Measurements from ENCODE around the gene FBXO22. TPM values are rescaled to one million over a fixed set of nuclear protein-coding genes. Genes with fewer than 3 reads are reported as not detected.

FBXO22 gene
- total RNA-seq, 1 donor from 2014 or later = 25.1 TPM

GRCh38 chr15:75918135-75918534 is 14.5 kb downstream of the FBXO22 start:
- no peak for DNase-seq (ENCODE audit: low read depth)

GRCh38 chr15:75920079-75920478 is 16.4 kb downstream of the FBXO22 start:
- peak; percentile 82 for DNase-seq (ENCODE audit: low read depth)

- DNase-seq (ENCODE audit: low read depth) = peak; percentile 60
Measured at GRCh38 chr15:75921732-75922703, 18.3 kb downstream of the FBXO22 start.

GRCh38 chr15:75923756-75924155 is 20.1 kb downstream of the FBXO22 start:
- no peak for DNase-seq (ENCODE audit: low read depth)

- no peak for DNase-seq (ENCODE audit: low read depth)
Measured at GRCh38 chr15:75924576-75924975, 20.9 kb downstream of the FBXO22 start.

GRCh38 chr15:75925440-75925839 is 21.8 kb downstream of the FBXO22 start:
- DNase-seq (ENCODE audit: low read depth) = no peak

GRCh38 chr15:75926931-75927330 is 23.3 kb downstream of the FBXO22 start:
- no peak for DNase-seq (ENCODE audit: low read depth)

- no peak for DNase-seq (ENCODE audit: low read depth)
Measured at GRCh38 chr15:75927601-75928000, 23.9 kb downstream of the FBXO22 start.

GRCh38 chr15:75928680-75929608 is 25.3 kb downstream of the FBXO22 start:
- DNase-seq (ENCODE audit: low read depth) = peak; percentile 38

- no peak for DNase-seq (ENCODE audit: low read depth)
Measured at GRCh38 chr15:75929799-75930565, 26.3 kb downstream of the FBXO22 start.

- no peak for DNase-seq (ENCODE audit: low read depth)
Measured at GRCh38 chr15:75930866-75931265, 27.2 kb downstream of the FBXO22 start.

GRCh38 chr15:75942464-75942863 is 38.8 kb downstream of the FBXO22 start:
- no peak for DNase-seq (ENCODE audit: low read depth)

- no peak for DNase-seq (ENCODE audit: low read depth)
Measured at GRCh38 chr15:75943246-75943645, 39.6 kb downstream of the FBXO22 start.

GRCh38 chr15:75943713-75944215 is 40.1 kb downstream of the FBXO22 start:
- DNase-seq (ENCODE audit: low read depth) = no peak

GRCh38 chr15:75945953-75946352 is 42.3 kb downstream of the FBXO22 start:
- no peak for DNase-seq (ENCODE audit: low read depth)

GRCh38 chr15:75947092-75947491 is 43.4 kb downstream of the FBXO22 start:
- peak; percentile 20 for DNase-seq (ENCODE audit: low read depth)

- DNase-seq (ENCODE audit: low read depth) = no peak
Measured at GRCh38 chr15:75948761-75949296, 45.2 kb downstream of the FBXO22 start.

- DNase-seq (ENCODE audit: low read depth) = no peak
Measured at GRCh38 chr15:75952525-75952924, 48.8 kb downstream of the FBXO22 start.

GRCh38 chr15:75955720-75956119 is 52.0 kb downstream of the FBXO22 start:
- DNase-seq (ENCODE audit: low read depth) = no peak

GRCh38 chr15:75961331-75961730 is 57.7 kb downstream of the FBXO22 start:
- DNase-seq (ENCODE audit: low read depth) = no peak

- DNase-seq (ENCODE audit: low read depth) = no peak
Measured at GRCh38 chr15:75966073-75966472, 62.4 kb downstream of the FBXO22 start.

All from myocyte (in vitro differentiated cells).